Left lung (tissue), 14 donors: ENCODE data around the gene SPATA25. TPM values are rescaled to one million over a fixed set of nuclear protein-coding genes. Genes with fewer than 3 reads are reported as not detected.

Source experiments
- ATAC-seq: fragments of 200-7000 bp; cut with Tn5 transposase; one replicate; pipeline ENCODE4 v1.9.1; 2020; ENCODE audit warnings: moderate library complexity
- DNase-seq, 4 donors: peaks; one replicate each; pipeline ENCODE4 v3.0.0-alpha.2; 2013 to 2020
- H3K27ac ChIP-seq, 2 donors: fragments of 200-600 bp; sonication (generic) in 1 of 2; one replicate each; pipeline versions ENCODE4 v1.5.0 to v1.8.0; 2020 to 2021
- H3K27me3 ChIP-seq, 2 donors: fragments of 200-600 bp; sonication (generic) in 1 of 2; one replicate each; pipeline versions ENCODE4 v1.5.0 to v1.8.0; 2020 to 2021
- H3K36me3 ChIP-seq, 2 donors: fragments of 200-600 bp; sonication (generic) in 1 of 2; one replicate each; pipeline versions ENCODE4 v1.5.0 to v1.8.0; 2020 to 2021
- H3K4me1 ChIP-seq, 2 donors: fragments of 200-600 bp; one replicate each; pipeline ENCODE4 v1.8.0; 2021
- H3K4me3 ChIP-seq, 2 donors: fragments of 200-600 bp; sonication (generic) in 1 of 2; one replicate each; pipeline versions ENCODE4 v1.5.0 to v1.8.0; 2020 to 2021; ENCODE audit warnings: mild to moderate bottlenecking in 1 of 2
- H3K9me3 ChIP-seq, 2 donors: fragments of 200-600 bp; sonication (generic) in 1 of 2; one replicate each; pipeline versions ENCODE4 v1.5.0 to v1.8.0; 2020 to 2021
- intact Hi-C, 2 donors: fragments of 100-400 bp; cut with DNase I; formaldehyde crosslinking; loops; one replicate each; pipeline versions ENCODE4 v1.11.2 to v1.14.2; 2022
- long read RNA-seq, 12 donors: library from polyadenylated mRNA in 2 of 12; unstranded in 2 of 12; transcript quantifications; one replicate each; pipeline ENCODE4 v2.0.0 and lab custom pipeline, GENCODE V29; 2019 to 2026
- polyA plus RNA-seq, 6 donors: library from polyadenylated mRNA; unstranded; fragments of 120-200 nt; gene quantifications; one replicate each; pipeline ENCODE4 v1.2.1, GENCODE V29; 2013; ENCODE audit not compliant: insufficient read length in 6 of 6
- total RNA-seq, 2 donors: library from RNA; stranded (reverse); fragmentation: NEBNext Ultra II Directional; extraction: Animal tissue kit (Norgen Biotek cat#: 25700); gene quantifications; one replicate each; pipeline ENCODE4 v1.2.1, GENCODE V29; 2021
- TF ChIP-seq, protein P1 (sequence below), 2 donors: fragments of 200-600 bp; sonication (generic) in 1 of 2; IDR thresholded peaks; one replicate each; pipeline versions ENCODE4 v1.5.0 to v1.8.0; 2021; ENCODE audit warnings: antibody characterized with exemption in 2 of 2
- donor health status: DM: no; HTN: yes; CAD: no.
- donor health status: DM: no; HTN: no; CAD: no.

The SPATA25 gene
- under 1 TPM; 0.70 to 0.89 TPM for total RNA-seq
- polyA plus RNA-seq: 1 to 10 TPM; 2.3 to 3.5 (median 3.2) TPM
- long read RNA-seq, donor 1: 0 reads
- long read RNA-seq, donor 2: 0 reads
- long read RNA-seq, donor 3: 0 reads
- long read RNA-seq, donor 4: 0 reads
- long read RNA-seq, donor 5: 0 reads
- long read RNA-seq, donor 6: 0 reads
- long read RNA-seq, donor 7: 0 reads
- long read RNA-seq, donor 8: 0 reads
- long read RNA-seq, donor 9: 0 reads
- long read RNA-seq, donor 10: 0 reads
- long read RNA-seq, donor 11: 0 reads
- long read RNA-seq, donor 12: 0 reads

GRCh38 chr20:45887346-45887715, at the start of gene SPATA25:
SPATA25 (minus strand) TSS chr20:45887622; CDS start chr20:45887590, 32 bp downstream.
- intact Hi-C loops: no loop called here
- Histone ChIP-seq H3K9me3 (no peaks in the 10 kb centered on the region), H3K4me3 (no peak within 1 kb of the TSS), H3K27ac (no peak within 1 kb of the TSS), H3K36me3 (peaks cover 0 to 31% of the 10 kb centered on the region in 2 donors), H3K27me3 (no peaks in the 10 kb centered on the region), H3K4me1 (peaks cover 6 to 53% of the 10 kb centered on the region in 2 donors)
- DNase-seq (peak in 1 of 4 donors; percentile 51), ATAC-seq (no peak)
- TF ChIP-seq, protein P1, sequence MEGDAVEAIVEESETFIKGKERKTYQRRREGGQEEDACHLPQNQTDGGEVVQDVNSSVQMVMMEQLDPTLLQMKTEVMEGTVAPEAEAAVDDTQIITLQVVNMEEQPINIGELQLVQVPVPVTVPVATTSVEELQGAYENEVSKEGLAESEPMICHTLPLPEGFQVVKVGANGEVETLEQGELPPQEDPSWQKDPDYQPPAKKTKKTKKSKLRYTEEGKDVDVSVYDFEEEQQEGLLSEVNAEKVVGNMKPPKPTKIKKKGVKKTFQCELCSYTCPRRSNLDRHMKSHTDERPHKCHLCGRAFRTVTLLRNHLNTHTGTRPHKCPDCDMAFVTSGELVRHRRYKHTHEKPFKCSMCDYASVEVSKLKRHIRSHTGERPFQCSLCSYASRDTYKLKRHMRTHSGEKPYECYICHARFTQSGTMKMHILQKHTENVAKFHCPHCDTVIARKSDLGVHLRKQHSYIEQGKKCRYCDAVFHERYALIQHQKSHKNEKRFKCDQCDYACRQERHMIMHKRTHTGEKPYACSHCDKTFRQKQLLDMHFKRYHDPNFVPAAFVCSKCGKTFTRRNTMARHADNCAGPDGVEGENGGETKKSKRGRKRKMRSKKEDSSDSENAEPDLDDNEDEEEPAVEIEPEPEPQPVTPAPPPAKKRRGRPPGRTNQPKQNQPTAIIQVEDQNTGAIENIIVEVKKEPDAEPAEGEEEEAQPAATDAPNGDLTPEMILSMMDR (IDR thresholded peaks at IDR 0.05): no peak

DNA sequence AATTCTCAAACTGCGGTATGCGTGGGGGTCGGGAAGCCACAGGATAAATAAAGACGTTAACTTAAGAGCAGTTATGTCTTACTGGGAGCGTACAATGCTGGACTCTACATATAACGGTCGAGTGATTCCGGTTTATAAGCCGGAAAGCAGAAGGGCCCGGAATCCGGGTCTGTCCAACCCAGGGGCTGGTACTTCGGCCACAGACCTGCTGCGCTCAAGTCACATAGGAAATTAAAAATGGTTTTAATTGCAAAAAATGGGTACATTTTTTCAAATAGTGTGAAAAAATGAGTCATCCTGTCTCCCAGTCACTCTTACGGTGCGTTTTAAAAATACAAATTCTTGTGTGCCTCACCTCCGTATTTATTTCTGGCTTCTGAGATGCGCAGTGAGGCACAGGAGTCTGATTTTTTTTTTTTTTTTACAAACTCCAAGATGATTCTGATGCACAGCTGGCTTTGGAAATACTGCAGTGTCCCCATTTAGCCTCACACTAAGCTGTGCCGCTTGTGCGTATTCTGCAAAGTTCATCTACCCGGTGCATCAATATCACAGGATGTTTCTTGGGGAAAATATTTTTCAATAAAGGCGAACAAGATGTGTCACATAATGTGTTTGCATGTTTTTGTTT, 48.1 kb upstream of the SPATA25 start:
- peaks cover 0 to 38% of the 10 kb centered on the region in 2 donors for H3K36me3 ChIP-seq
- no peaks in the 10 kb centered on the region for H3K9me3 ChIP-seq
- intact Hi-C loops: no loop called here
- DNase-seq (no peak), ATAC-seq (peak; percentile 16)
- no peaks in the 10 kb centered on the region for H3K27me3 ChIP-seq
- H3K4me3 ChIP-seq: peak overlapping the region; percentile 35 to 95
- peaks cover 5 to 32% of the 10 kb centered on the region in 2 donors for H3K4me1 ChIP-seq
- TF ChIP-seq, protein P1 (IDR thresholded peaks at IDR 0.05): no peak
- H3K27ac ChIP-seq: peak overlapping the region; percentile 87 to 100

- H3K27me3 ChIP-seq: no peaks in the 10 kb centered on the region
- H3K4me3 ChIP-seq: peak within 1 kb of the TSS; percentile 95 to 99
- ATAC-seq: peak; percentile 93
- intact Hi-C loops: no loop called here
- H3K27ac ChIP-seq: peak within 1 kb of the TSS; percentile 100
- no peaks in the 10 kb centered on the region for H3K9me3 ChIP-seq
- H3K4me1 ChIP-seq: peaks cover 5 to 32% of the 10 kb centered on the region in 2 donors
- peaks cover 0 to 31% of the 10 kb centered on the region in 2 donors for H3K36me3 ChIP-seq
- TF ChIP-seq, protein P1 (IDR thresholded peaks at IDR 0.05): no peak
- DNase-seq: peak; percentile 98 to 99 (median 98)
These were observed 47.4 kb upstream of the SPATA25 start, which contains the start of gene PCIF1 for GRCh38 chr20:45934586-45935415. PCIF1 (plus strand) TSS chr20:45934683; CDS start chr20:45939000, 4,317 bp downstream.

GRCh38 chr20:45934046-45934585, 46.7 kb upstream of the SPATA25 start:
- peak; percentile 27 for ATAC-seq

More at GRCh38 chr20:45934046-45934585, 46.7 kb upstream of the SPATA25 start:
- DNase-seq: peak in 3 of 4 donors; percentile 73 to 90 (median 76)
- TF ChIP-seq, protein P1 (IDR thresholded peaks at IDR 0.05): no peak
- Histone ChIP-seq H3K27me3 (no peaks in the 10 kb centered on the region), H3K4me3 (peak overlapping the region; percentile 95 to 99), H3K36me3 (peaks cover 0 to 24% of the 10 kb centered on the region in 2 donors), H3K4me1 (peaks cover 5 to 32% of the 10 kb centered on the region in 2 donors), H3K27ac (peak overlapping the region; percentile 100), H3K9me3 (no peaks in the 10 kb centered on the region)
- intact Hi-C loops: no loop called here
